Brain microvascular endothelial cell (primary cell): ENCODE measurements around the gene RYR2.

Source experiments
- DNase-seq: peaks from one replicate; pipeline ENCODE4 v3.0.0-alpha.2; 2020
- H3K27ac ChIP-seq: fragments of 250-450 bp; sonication (Bioruptor Pico); 2 replicates; pipeline ENCODE4 v1.5.1; 2020; ENCODE audit warnings: mild to moderate bottlenecking, moderate library complexity
- H3K27me3 ChIP-seq: fragments of 250-450 bp; sonication (Bioruptor Pico); replicated peaks from 2 replicates; pipeline ENCODE4 v1.5.1; 2020; ENCODE audit warnings: mild to moderate bottlenecking
- H3K36me3 ChIP-seq: fragments of 250-450 bp; sonication (Bioruptor Pico); replicated peaks from 2 replicates; pipeline ENCODE4 v1.5.1; 2020; ENCODE audit warnings: mild to moderate bottlenecking
- H3K4me3 ChIP-seq: 2 replicates; pipeline ENCODE4 v1.5.1; 2011; ENCODE audit warnings: low read depth, mild to moderate bottlenecking, control low read depth, low read length, moderate library complexity
- in situ Hi-C: cut with HindIII; loops from 2 replicates; pipeline ENCODE4 v1.10.0; 2017; ENCODE audit warnings: low sequenced_read_pairs, low pct_ligation_motif_present
- TF ChIP-seq, protein P1 (sequence below): IDR thresholded peaks from 2 replicates; pipeline ENCODE4 v1.5.1; 2011; ENCODE audit warnings: low read depth, mild to moderate bottlenecking, moderate library complexity, low read length, control low read depth, inconsistent platforms; ENCODE audit errors: missing control alignments

Gene RYR2

DNA sequence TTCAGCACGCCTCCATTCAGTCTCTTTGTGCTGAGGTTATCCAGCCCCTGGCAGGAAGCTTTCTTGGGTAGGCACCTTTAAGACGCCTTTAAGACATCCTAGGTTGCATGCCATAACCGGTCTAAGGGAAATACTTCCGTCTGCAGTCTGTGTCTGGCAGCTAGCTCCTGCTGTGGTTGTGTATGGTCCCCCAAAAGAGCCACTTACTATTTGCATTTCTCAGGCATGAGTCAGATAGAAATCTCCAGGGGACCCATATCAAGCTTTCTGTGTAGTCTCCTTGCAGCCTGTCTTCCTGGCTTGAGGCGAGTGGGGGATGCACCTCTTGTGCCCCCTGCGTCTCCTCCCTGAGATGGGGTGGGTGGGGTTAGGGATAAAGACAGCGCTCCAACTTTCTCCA is 10.0 kb upstream of the RYR2 start:
- Histone ChIP-seq H3K27ac (no peak overlapping the region), H3K27me3 (no peaks in the 10 kb centered on the region), H3K36me3 (no peaks in the 10 kb centered on the region), H3K4me3 (no peak overlapping the region)
- TF ChIP-seq, protein P1, sequence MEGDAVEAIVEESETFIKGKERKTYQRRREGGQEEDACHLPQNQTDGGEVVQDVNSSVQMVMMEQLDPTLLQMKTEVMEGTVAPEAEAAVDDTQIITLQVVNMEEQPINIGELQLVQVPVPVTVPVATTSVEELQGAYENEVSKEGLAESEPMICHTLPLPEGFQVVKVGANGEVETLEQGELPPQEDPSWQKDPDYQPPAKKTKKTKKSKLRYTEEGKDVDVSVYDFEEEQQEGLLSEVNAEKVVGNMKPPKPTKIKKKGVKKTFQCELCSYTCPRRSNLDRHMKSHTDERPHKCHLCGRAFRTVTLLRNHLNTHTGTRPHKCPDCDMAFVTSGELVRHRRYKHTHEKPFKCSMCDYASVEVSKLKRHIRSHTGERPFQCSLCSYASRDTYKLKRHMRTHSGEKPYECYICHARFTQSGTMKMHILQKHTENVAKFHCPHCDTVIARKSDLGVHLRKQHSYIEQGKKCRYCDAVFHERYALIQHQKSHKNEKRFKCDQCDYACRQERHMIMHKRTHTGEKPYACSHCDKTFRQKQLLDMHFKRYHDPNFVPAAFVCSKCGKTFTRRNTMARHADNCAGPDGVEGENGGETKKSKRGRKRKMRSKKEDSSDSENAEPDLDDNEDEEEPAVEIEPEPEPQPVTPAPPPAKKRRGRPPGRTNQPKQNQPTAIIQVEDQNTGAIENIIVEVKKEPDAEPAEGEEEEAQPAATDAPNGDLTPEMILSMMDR = no peak
- peak; percentile 3 for DNase-seq
- in situ Hi-C loops = no loop called here

DNA sequence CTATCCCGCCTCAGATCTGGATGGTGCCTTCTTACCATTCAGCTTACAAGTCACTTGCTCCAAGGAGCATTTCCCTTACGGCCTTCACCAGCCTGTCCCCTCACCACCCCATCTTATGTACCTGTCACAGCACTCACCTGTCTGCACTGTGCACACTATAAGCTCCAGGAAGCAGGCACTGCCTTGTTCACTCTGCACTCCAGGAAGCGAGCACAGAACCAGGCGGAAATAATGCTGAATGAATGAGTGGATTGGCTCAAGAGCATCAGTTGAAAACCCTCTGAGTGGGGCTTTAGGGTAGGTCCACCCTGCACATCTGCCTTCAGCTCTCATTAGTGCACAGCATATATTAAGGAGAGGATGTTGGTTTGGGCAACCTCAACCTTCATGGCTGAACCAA is 8.9 kb upstream of the RYR2 start:
- Histone ChIP-seq H3K4me3 (no peak overlapping the region), H3K27me3 (no peaks in the 10 kb centered on the region), H3K36me3 (no peaks in the 10 kb centered on the region), H3K27ac (no peak overlapping the region)
- DNase-seq = no peak
- in situ Hi-C loops = no loop called here
- TF ChIP-seq, protein P1 = no peak

DNA sequence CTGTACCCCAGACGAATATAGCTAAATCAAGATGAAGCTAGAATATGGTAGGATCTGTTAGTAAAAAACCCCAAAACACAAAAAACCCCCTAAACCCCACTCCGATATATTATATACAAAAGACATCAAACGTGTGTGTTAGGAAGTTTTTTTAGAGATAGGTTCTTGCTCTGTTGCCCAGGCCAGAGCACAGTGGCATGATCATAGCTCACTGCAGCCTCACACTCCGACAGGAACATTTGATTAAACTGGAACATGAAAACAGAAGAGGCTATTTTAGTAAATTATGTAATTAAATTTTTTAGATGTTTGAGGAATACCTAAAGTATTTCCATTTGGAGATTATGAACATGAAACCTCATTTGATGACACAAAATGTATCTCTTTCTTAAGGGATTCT is 8.2 kb upstream of the RYR2 start:
- Histone ChIP-seq H3K27ac (no peak overlapping the region), H3K4me3 (no peak overlapping the region), H3K27me3 (no peaks in the 10 kb centered on the region), H3K36me3 (no peaks in the 10 kb centered on the region)
- in situ Hi-C loops = no loop called here
- no peak for DNase-seq
- TF ChIP-seq, protein P1 = no peak

DNA sequence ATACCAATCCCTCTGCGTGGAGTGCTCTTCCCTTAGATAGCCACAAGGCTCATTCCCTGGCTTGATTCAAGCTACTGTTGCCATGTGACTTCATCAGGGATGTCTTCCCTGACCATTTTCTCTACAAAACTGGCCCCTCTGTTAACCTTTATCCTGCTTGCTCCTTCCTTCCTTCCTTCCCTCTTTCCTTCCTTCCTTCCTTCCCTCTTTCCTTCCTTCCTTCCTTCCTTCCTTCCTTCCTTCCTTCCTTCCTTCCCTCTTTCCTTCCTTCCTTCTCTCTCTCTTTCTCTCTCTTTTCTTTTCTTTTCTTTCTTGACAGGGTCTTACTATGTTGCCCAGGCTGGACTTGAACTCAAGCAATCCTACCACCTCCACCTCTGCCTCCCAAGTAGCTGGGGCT is 6.2 kb upstream of the RYR2 start:
- no peak overlapping the region for H3K27ac ChIP-seq
- no peaks in the 10 kb centered on the region for H3K36me3 ChIP-seq
- DNase-seq = no peak
- peaks cover 2% of the 10 kb centered on the region for H3K27me3 ChIP-seq
- in situ Hi-C loops = no loop called here
- TF ChIP-seq, protein P1 = no peak
- no peak overlapping the region for H3K4me3 ChIP-seq

DNA sequence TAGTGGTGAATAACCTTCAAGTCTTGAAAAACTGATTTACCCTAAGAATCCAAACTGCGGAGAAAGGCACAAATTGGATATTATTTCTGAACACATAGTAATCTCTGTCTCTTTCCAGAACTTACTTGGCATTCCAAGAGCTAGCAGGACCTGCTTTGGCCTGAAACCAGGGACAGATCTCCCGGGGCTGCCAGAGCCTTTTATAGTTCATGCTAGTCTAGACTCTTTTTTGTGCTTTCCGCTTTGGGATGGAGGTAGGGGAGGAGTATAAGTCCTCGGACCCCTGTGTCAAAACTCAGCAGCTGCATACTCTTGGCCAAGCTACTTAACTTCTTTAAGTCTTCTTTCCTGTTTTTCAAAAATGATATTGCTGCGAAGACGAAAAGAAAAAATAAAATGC is 3.8 kb upstream of the RYR2 start:
- peaks cover 23% of the 10 kb centered on the region for H3K27me3 ChIP-seq
- TF ChIP-seq, protein P1 = no peak
- H3K27ac ChIP-seq = no peak overlapping the region
- no peaks in the 10 kb centered on the region for H3K36me3 ChIP-seq
- in situ Hi-C loops = no loop called here
- DNase-seq = no peak
- H3K4me3 ChIP-seq = no peak overlapping the region

DNA sequence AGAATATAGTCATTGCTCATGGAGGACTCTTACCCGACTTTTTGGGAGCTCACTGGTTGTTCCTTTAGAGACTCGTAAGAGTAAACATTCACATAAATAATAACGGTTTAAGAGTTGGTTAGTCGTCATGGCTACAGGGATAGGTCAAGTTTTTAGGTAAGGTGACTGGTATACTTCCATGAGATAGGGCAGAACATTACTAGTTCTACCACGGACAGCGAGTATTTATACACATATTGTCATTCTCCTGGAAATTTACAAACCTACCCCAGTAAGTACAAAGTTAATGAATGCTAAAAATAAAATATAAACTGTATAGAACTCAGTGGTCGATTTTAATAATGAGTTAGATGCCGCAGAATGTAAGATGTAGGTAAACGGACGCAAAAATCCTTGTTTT is 1.2 kb upstream of the RYR2 start:
- in situ Hi-C loops = no loop called here
- no peak overlapping the region for H3K27ac ChIP-seq
- TF ChIP-seq, protein P1 = no peak
- no peaks in the 10 kb centered on the region for H3K36me3 ChIP-seq
- no peak overlapping the region for H3K4me3 ChIP-seq
- DNase-seq = no peak
- peaks cover 35% of the 10 kb centered on the region for H3K27me3 ChIP-seq
